Measurements from ENCODE around the gene NWD2. TPM values are rescaled to one million over a fixed set of nuclear protein-coding genes. Genes with fewer than 3 reads are reported as not detected.

NWD2 gene
- total RNA-seq, 2 experiments from 2014 or later: not detected

GRCh38 chr4:37223732-37224131, 20.8 kb upstream of the NWD2 start:
- Histone ChIP-seq H3K4me1 (ENCODE audit: insufficient read depth, low read length) (no peaks in the 10 kb centered on the region), H3K27ac (ENCODE audit: low read depth in 1 of 2, low read length in 2 of 2) (no peak overlapping the region), H3K9me3 (ENCODE audit: control insufficient read depth in 1 of 2, insufficient read depth in 1 of 2, low read length in 2 of 2) (no peaks in the 10 kb centered on the region), H3K4me3 (ENCODE audit: low read length) (no peak overlapping the region), H3K27me3 (ENCODE audit: control insufficient read depth in 1 of 2, insufficient read depth in 2 of 2, low read length in 2 of 2) (peaks cover 0 to 4% of the 10 kb centered on the region in 2 experiments), H3K36me3 (ENCODE audit: insufficient read depth, low read length) (no peaks in the 10 kb centered on the region)
- TF ChIP-seq CTCF (IDR thresholded peaks at IDR 0.05): no peak
- Mint-ChIP-seq H3K36me3 (ENCODE audit: low read depth) (no peaks in the 10 kb centered on the region), H3K4me3 (no peak overlapping the region), H3K9me3 (no peaks in the 10 kb centered on the region), H3K4me1 (ENCODE audit: low read depth) (no peaks in the 10 kb centered on the region), H3K27ac (no peak overlapping the region), H3K27me3 (peaks cover 8% of the 10 kb centered on the region)
- POLR2A ChIA-PET: no interaction called here
- CTCF ChIA-PET: no interaction called here
- intact Hi-C loops (cut with DNase I, micrococcal nuclease): no loop called here
- DNase-seq: no peak
- ATAC-seq (ENCODE audit: poor library complexity): no peak

DNA sequence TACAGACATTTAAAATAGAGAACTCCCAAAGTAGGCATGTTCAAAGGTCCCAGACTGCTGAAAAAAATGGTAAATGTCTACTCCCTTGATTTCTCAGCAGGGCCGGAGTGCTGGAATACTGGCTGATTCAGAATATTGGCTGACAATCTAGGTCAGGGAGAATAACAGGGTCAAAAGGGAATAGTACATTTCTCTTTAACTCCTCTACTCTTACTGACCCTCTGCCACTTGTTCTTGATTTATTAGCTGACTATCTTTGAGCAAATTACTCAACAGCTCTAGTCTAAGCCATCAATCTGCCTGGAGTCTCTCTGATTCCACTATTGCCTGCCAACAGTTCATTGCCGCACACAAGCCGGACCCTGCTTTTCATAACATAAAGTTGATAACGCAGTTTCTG, 19.7 kb upstream of the NWD2 start:
- CTCF ChIA-PET: no interaction called here
- POLR2A ChIA-PET: no interaction called here
- ATAC-seq (ENCODE audit: poor library complexity) (no peak), DNase-seq (no peak)
- H3K4me1 Mint-ChIP-seq (ENCODE audit: low read depth): no peaks in the 10 kb centered on the region
- H3K36me3 ChIP-seq (ENCODE audit: insufficient read depth, low read length): no peaks in the 10 kb centered on the region
- intact Hi-C loops (cut with DNase I, micrococcal nuclease): no loop called here
- H3K4me3 Mint-ChIP-seq: no peak overlapping the region
- no peak overlapping the region for H3K27ac Mint-ChIP-seq
- no peaks in the 10 kb centered on the region for H3K4me1 ChIP-seq (ENCODE audit: insufficient read depth, low read length)
- peaks cover 8% of the 10 kb centered on the region for H3K27me3 Mint-ChIP-seq
- H3K9me3 Mint-ChIP-seq: no peaks in the 10 kb centered on the region
- no peak overlapping the region for H3K4me3 ChIP-seq (ENCODE audit: low read length)
- TF ChIP-seq CTCF (IDR thresholded peaks at IDR 0.05): no peak
- H3K27me3 ChIP-seq (ENCODE audit: control insufficient read depth in 1 of 2, insufficient read depth in 2 of 2, low read length in 2 of 2): peaks cover 0 to 4% of the 10 kb centered on the region in 2 experiments
- H3K27ac ChIP-seq (ENCODE audit: low read depth in 1 of 2, low read length in 2 of 2): no peak overlapping the region
- H3K36me3 Mint-ChIP-seq (ENCODE audit: low read depth): no peaks in the 10 kb centered on the region
- no peaks in the 10 kb centered on the region for H3K9me3 ChIP-seq (ENCODE audit: control insufficient read depth in 1 of 2, insufficient read depth in 1 of 2, low read length in 2 of 2)

DNA sequence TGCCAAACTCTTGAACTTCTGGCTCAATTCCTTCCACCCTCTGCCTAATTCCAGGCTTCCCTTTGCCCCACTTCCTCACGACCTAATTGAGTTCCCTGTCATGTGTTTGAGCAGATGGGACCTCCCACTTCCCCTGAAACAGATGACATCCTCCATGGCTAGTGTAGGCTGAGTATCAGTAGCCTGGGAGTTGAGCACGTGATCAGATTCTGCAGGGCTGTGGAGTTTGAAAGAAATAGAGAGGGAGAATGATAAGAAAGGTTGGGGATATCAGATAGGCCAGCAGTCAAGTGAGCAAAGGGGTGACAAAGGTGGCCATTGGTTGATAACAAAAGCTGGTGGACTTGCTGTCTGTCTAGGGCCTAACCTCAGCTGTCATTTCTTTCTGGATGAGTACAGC, 18.8 kb upstream of the NWD2 start:
- H3K27me3 ChIP-seq (ENCODE audit: control insufficient read depth in 1 of 2, insufficient read depth in 2 of 2, low read length in 2 of 2): peaks cover 0 to 4% of the 10 kb centered on the region in 2 experiments
- intact Hi-C loops (cut with DNase I, micrococcal nuclease): no loop called here
- ATAC-seq (ENCODE audit: poor library complexity) (no peak), DNase-seq (no peak)
- no peaks in the 10 kb centered on the region for H3K4me1 ChIP-seq (ENCODE audit: insufficient read depth, low read length)
- no peak overlapping the region for H3K27ac ChIP-seq (ENCODE audit: low read depth in 1 of 2, low read length in 2 of 2)
- no peaks in the 10 kb centered on the region for H3K9me3 ChIP-seq (ENCODE audit: control insufficient read depth in 1 of 2, insufficient read depth in 1 of 2, low read length in 2 of 2)
- POLR2A ChIA-PET: no interaction called here
- TF ChIP-seq CTCF (IDR thresholded peaks at IDR 0.05): no peak
- Mint-ChIP-seq H3K4me3 (no peak overlapping the region), H3K9me3 (peaks cover 2% of the 10 kb centered on the region), H3K4me1 (ENCODE audit: low read depth) (no peaks in the 10 kb centered on the region), H3K27ac (no peak overlapping the region), H3K27me3 (peaks cover 5% of the 10 kb centered on the region), H3K36me3 (ENCODE audit: low read depth) (no peaks in the 10 kb centered on the region)
- CTCF ChIA-PET: no interaction called here
- no peak overlapping the region for H3K4me3 ChIP-seq (ENCODE audit: low read length)
- H3K36me3 ChIP-seq (ENCODE audit: insufficient read depth, low read length): no peaks in the 10 kb centered on the region

All from CD4-positive, alpha-beta T cell (primary cell).